ENCODE data around the gene LEFTY2. TPM values are rescaled to one million over a fixed set of nuclear protein-coding genes. Genes with fewer than 3 reads are reported as not detected.
"Not testable (repeated sequence)": the region's sequence is repeated elsewhere in the genome, so short reads cannot be mapped to it uniquely, and the experiment has no call there.

LEFTY2 gene
- total RNA-seq: not detected

GRCh38 chr1:225941187-225941941 lies at the start of gene LEFTY2:
TSS of gene LEFTY2 (minus strand) at chr1:225941220. CDS start at chr1:225941140, 80 bp downstream.
- H3K4me1 Mint-ChIP-seq: peaks cover 11% of the 10 kb centered on the region
- DNase-seq: no peak
- no peaks in the 10 kb centered on the region for H3K27me3 Mint-ChIP-seq
- H3K9me3 Mint-ChIP-seq: no peaks in the 10 kb centered on the region
- no peaks in the 10 kb centered on the region for H3K36me3 Mint-ChIP-seq
- no peak within 1 kb of the TSS for H3K27ac Mint-ChIP-seq
- no peak within 1 kb of the TSS for H3K4me3 Mint-ChIP-seq

GRCh38 chr1:225987491-225988316 lies 46.7 kb upstream of the LEFTY2 start:
- Mint-ChIP-seq H3K36me3 (peaks cover 39% of the 10 kb centered on the region), H3K27ac (no peak overlapping the region), H3K27me3 (no peaks in the 10 kb centered on the region), H3K4me1 (peaks cover 36% of the 10 kb centered on the region), H3K9me3 (no peaks in the 10 kb centered on the region), H3K4me3 (no peak overlapping the region)
- DNase-seq: no peak

- Mint-ChIP-seq H3K9me3 (peaks cover 5% of the 10 kb centered on the region), H3K27me3 (no peaks in the 10 kb centered on the region), H3K36me3 (peaks cover 42% of the 10 kb centered on the region), H3K27ac (no peak overlapping the region), H3K4me3 (no peak overlapping the region), H3K4me1 (peaks cover 9% of the 10 kb centered on the region)
- no peak for DNase-seq
These were observed 40.7 kb upstream of the LEFTY2 start for GRCh38 chr1:225981714-225982113.

- Mint-ChIP-seq H3K27me3 (no peaks in the 10 kb centered on the region), H3K4me1 (peaks cover 4% of the 10 kb centered on the region), H3K4me3 (no peak overlapping the region), H3K9me3 (peaks cover 5% of the 10 kb centered on the region), H3K27ac (peak overlapping the region; percentile 63), H3K36me3 (peaks cover 31% of the 10 kb centered on the region)
- DNase-seq: no peak
These were observed 39.2 kb upstream of the LEFTY2 start for GRCh38 chr1:225980005-225980836.

GRCh38 chr1:225979421-225979820 lies 38.4 kb upstream of the LEFTY2 start:
- H3K27ac Mint-ChIP-seq: no peak overlapping the region
- H3K4me3 Mint-ChIP-seq: no peak overlapping the region
- H3K4me1 Mint-ChIP-seq: peaks cover 4% of the 10 kb centered on the region
- H3K36me3 Mint-ChIP-seq: peaks cover 31% of the 10 kb centered on the region
- no peaks in the 10 kb centered on the region for H3K27me3 Mint-ChIP-seq
- no peak for DNase-seq
- H3K9me3 Mint-ChIP-seq: peaks cover 5% of the 10 kb centered on the region

- peak overlapping the region; percentile 23 for H3K27ac Mint-ChIP-seq
- peaks cover 25% of the 10 kb centered on the region for H3K36me3 Mint-ChIP-seq
- H3K27me3 Mint-ChIP-seq: no peaks in the 10 kb centered on the region
- no peak overlapping the region for H3K4me3 Mint-ChIP-seq
- peaks cover 4% of the 10 kb centered on the region for H3K4me1 Mint-ChIP-seq
- H3K9me3 Mint-ChIP-seq: peaks cover 5% of the 10 kb centered on the region
- no peak for DNase-seq
These were observed 37.1 kb upstream of the LEFTY2 start for GRCh38 chr1:225977937-225978748.

GRCh38 chr1:225975146-225975545 lies 34.1 kb upstream of the LEFTY2 start:
- not testable (repeated sequence) for H3K9me3 Mint-ChIP-seq, H3K27me3 Mint-ChIP-seq, H3K4me1 Mint-ChIP-seq, H3K4me3 Mint-ChIP-seq, DNase-seq, H3K27ac Mint-ChIP-seq, H3K36me3 Mint-ChIP-seq

- H3K36me3 Mint-ChIP-seq: peaks cover 2% of the 10 kb centered on the region
- no peaks in the 10 kb centered on the region for H3K9me3 Mint-ChIP-seq
- no peak overlapping the region for H3K27ac Mint-ChIP-seq
- no peaks in the 10 kb centered on the region for H3K27me3 Mint-ChIP-seq
- no peak for DNase-seq
- H3K4me3 Mint-ChIP-seq: no peak overlapping the region
- peaks cover 4% of the 10 kb centered on the region for H3K4me1 Mint-ChIP-seq
These were observed 33.4 kb upstream of the LEFTY2 start for GRCh38 chr1:225974454-225974853.

- no peak for DNase-seq
- Mint-ChIP-seq H3K27ac (no peak overlapping the region), H3K4me1 (peaks cover 4% of the 10 kb centered on the region), H3K27me3 (no peaks in the 10 kb centered on the region), H3K4me3 (no peak overlapping the region), H3K36me3 (no peaks in the 10 kb centered on the region), H3K9me3 (no peaks in the 10 kb centered on the region)
These were observed 32.1 kb upstream of the LEFTY2 start for GRCh38 chr1:225973158-225973557.

- H3K27ac Mint-ChIP-seq: no peak overlapping the region
- H3K4me1 Mint-ChIP-seq: peaks cover 4% of the 10 kb centered on the region
- H3K36me3 Mint-ChIP-seq: no peaks in the 10 kb centered on the region
- H3K9me3 Mint-ChIP-seq: no peaks in the 10 kb centered on the region
- H3K27me3 Mint-ChIP-seq: no peaks in the 10 kb centered on the region
- DNase-seq: no peak
- no peak overlapping the region for H3K4me3 Mint-ChIP-seq
These were observed 31.5 kb upstream of the LEFTY2 start for GRCh38 chr1:225972344-225973152.

GRCh38 chr1:225970592-225971157 lies 29.7 kb upstream of the LEFTY2 start:
- not testable (repeated sequence) for H3K36me3 Mint-ChIP-seq, H3K4me3 Mint-ChIP-seq, H3K4me1 Mint-ChIP-seq, H3K27ac Mint-ChIP-seq, H3K9me3 Mint-ChIP-seq, H3K27me3 Mint-ChIP-seq, DNase-seq

- not testable (repeated sequence) for DNase-seq
These were observed 28.7 kb upstream of the LEFTY2 start for GRCh38 chr1:225969751-225970150.

GRCh38 chr1:225965231-225965630 lies 24.2 kb upstream of the LEFTY2 start:
- Mint-ChIP-seq H3K27me3 (peaks cover 5% of the 10 kb centered on the region), H3K9me3 (no peaks in the 10 kb centered on the region), H3K4me1 (no peaks in the 10 kb centered on the region), H3K4me3 (no peak overlapping the region), H3K27ac (no peak overlapping the region), H3K36me3 (no peaks in the 10 kb centered on the region)
- no peak for DNase-seq

More at GRCh38 chr1:225969751-225970150, 28.7 kb upstream of the LEFTY2 start:
- not testable (repeated sequence) for H3K27ac Mint-ChIP-seq, H3K4me3 Mint-ChIP-seq, H3K36me3 Mint-ChIP-seq, H3K9me3 Mint-ChIP-seq, H3K4me1 Mint-ChIP-seq, H3K27me3 Mint-ChIP-seq
